RWPE1 (cell line): ENCODE data around the gene MDN1.
A peak's percentile ranks its signal among the peaks of the same experiment; 100 is the strongest.
"Not testable (repeated sequence)": the region's sequence is repeated elsewhere in the genome, so short reads cannot be mapped to it uniquely, and the experiment has no call there.

Experiments used
- CTCF ChIA-PET: fragments of 350-600 bp; sonication (Branson Sonifier 250); formaldehyde crosslinking; extraction: SDS; loops from one replicate; lab custom pipeline; 2021; lab: Yijun Ruan, JAX
- POLR2A ChIA-PET: fragments of 400-600 bp; formaldehyde crosslinking; extraction: SDS; loops from one replicate; lab custom pipeline; 2020; ENCODE audit warnings: antibody characterized with exemption; ENCODE audit not compliant: low non-redundant PET; lab: Yijun Ruan, JAX
- DNase-seq: peaks from one replicate; pipeline ENCODE4 v3.0.0; 2012; ENCODE audit warnings: low spot score
- H3K27ac ChIP-seq: fragments of 450-650 bp; 2 replicates; pipeline ENCODE4 v1.5.1; 2017
- TF ChIP-seq, protein P1 (sequence below): fragments of 450-650 bp; conservative IDR thresholded peaks from 2 replicates; pipeline ENCODE4 v1.5.1; 2017; ENCODE audit warnings: low read depth, mild to moderate bottlenecking

The MDN1 gene

DNA sequence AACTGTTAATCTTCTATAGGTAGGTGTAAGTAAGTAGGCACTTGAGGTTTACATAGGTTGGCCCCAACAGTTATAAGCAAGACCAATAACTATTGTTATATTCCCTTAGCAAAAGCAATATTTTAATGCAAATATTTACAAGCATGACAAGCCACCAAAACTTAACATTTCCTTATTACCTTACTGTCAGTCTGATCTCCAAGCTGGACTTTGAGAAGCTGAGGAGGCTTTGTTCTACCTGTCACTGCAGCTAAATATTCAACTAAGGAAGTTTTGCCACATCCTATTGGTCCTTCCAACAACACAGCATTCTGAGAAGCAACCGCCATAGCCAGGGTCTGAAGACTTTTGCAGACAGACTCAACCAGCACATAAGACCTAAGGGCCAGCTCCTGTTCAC is 29.6 kb downstream of the MDN1 start:
- no peak overlapping the region for H3K27ac ChIP-seq
- ChIA-PET CTCF (no interaction called here), POLR2A (no interaction called here)
- TF ChIP-seq, protein P1, sequence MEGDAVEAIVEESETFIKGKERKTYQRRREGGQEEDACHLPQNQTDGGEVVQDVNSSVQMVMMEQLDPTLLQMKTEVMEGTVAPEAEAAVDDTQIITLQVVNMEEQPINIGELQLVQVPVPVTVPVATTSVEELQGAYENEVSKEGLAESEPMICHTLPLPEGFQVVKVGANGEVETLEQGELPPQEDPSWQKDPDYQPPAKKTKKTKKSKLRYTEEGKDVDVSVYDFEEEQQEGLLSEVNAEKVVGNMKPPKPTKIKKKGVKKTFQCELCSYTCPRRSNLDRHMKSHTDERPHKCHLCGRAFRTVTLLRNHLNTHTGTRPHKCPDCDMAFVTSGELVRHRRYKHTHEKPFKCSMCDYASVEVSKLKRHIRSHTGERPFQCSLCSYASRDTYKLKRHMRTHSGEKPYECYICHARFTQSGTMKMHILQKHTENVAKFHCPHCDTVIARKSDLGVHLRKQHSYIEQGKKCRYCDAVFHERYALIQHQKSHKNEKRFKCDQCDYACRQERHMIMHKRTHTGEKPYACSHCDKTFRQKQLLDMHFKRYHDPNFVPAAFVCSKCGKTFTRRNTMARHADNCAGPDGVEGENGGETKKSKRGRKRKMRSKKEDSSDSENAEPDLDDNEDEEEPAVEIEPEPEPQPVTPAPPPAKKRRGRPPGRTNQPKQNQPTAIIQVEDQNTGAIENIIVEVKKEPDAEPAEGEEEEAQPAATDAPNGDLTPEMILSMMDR = no peak
- DNase-seq = no peak

DNA sequence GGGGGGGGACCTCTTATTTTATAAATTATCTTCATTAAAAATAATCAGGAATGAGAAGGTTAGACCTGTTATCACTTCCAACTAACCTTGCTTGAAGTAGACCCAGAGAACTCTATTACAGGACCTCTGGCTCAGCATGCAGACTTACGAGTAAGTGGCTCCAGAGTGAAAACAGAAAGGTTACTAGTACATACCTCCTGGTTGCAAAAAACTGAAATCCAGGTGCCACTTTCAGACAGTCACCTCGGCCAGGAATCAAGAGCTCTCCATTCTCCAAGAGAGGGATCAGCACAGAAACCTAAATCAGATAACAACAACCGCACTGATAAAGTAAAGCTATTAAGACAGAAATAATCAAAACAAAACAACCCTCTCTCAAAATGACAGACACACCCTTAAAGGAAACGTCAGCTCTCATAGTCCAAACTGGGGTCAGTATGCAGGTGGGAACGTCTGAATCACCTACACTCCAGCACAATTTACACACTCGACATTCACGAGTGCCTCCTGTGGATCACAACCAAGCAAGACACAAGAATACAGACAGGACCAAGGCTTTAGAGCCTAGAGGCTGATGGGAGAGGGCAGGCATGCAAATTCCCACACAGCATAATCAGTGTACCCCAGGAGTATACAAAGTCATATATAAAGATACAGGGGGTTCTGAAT is 31.8 kb downstream of the MDN1 start:
- ChIA-PET CTCF (no interaction called here), POLR2A (no interaction called here)
- DNase-seq = no peak
- no peak overlapping the region for H3K27ac ChIP-seq
- TF ChIP-seq, protein P1 = no peak

DNA sequence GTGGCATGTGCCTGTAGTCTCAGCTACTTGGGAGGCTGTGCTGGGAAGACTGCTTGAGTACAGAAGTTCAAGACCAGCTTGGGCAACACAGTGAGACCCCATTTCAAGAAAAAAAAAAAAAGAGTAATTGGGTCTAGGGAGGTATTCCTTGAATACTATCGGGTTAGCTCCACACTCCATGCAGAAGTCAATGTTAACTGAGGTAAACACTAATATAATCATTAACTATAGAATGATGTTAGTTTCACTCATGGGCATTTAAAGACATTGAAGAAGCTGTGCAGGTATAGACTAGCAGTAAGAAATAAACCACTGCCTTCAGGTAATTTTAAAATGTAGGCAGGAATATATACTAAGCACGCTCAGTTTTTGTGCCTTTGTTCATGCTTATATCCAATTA is 32.6 kb downstream of the MDN1 start:
- TF ChIP-seq, protein P1 = no peak
- CTCF ChIA-PET = no interaction called here
- POLR2A ChIA-PET = no interaction called here
- H3K27ac ChIP-seq = no peak overlapping the region
- no peak for DNase-seq

DNA sequence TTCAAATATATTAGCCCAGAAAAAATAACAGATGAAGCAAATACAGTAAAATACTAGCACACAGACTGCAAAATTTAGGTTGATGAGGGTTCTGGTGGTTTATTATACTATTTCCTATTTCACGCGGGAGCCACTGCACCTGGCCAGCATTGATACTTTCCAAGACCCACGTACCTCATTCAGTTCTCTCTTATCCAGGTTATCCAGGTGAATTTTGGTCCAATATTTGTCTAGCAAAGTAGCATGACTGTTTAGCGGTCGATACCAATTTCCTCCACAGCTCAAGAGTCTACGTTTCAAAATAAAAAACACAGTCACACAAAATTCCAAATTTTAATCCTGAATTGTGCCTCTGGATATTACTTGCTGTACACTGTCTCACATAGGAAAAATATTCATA is 34.8 kb downstream of the MDN1 start:
- POLR2A ChIA-PET = no interaction called here
- no peak for DNase-seq
- no peak overlapping the region for H3K27ac ChIP-seq
- CTCF ChIA-PET = no interaction called here
- TF ChIP-seq, protein P1 = no peak

DNA sequence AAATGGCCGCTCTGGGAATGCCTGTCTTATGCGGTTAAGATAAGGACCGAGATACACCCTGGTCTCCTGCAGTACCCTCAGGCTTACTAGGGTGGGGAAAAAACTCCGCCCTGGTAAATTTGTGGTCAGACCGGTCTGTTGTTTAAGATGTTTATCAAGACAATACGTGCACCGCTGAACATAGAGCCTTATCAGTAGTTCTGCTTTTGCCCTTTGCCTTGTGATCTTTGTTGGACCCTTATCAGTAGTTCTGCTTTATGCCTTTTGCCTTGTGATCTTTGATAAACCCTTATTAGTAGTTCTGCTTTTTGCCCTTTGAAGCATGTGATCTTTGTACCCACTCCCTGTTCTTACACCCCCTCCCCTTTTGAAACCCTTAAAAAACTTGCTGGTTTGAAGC is 36.3 kb downstream of the MDN1 start:
- POLR2A ChIA-PET, CTCF ChIA-PET, DNase-seq, H3K27ac ChIP-seq: not testable (repeated sequence)

DNA sequence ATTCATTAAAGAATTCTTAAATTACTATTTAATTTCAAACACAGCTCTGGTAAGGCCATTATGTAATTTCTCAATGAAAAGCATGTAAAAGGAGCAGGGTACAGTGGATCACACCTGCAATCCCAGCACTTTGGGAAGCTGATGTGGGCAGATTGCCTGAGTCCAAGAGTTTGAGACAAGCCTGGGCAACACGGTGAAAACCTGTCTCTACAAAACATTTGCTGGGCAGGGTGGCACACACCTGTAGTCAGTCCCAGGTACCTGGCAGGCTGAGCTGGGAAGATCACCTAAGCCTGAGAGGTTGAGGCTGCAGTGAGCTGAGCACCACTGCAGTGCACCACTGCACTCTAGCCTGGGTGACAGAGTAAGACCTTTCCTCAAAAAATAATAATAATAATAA is 37.4 kb downstream of the MDN1 start:
- DNase-seq = no peak
- POLR2A ChIA-PET = no interaction called here
- TF ChIP-seq, protein P1 = no peak
- CTCF ChIA-PET = no interaction called here
- peak overlapping the region; percentile 28; the same call in 1 of the 2 replicates for H3K27ac ChIP-seq
